LNCaP clone FGC (cell line): ENCODE measurements around the gene OXT.

ENCODE experiments used
- DNase-seq: peaks from one replicate; pipeline ENCODE4 v3.0.0-alpha.2; 2011; ENCODE audit warnings: low read depth
- H3K4me3 ChIP-seq: 2 replicates; pipeline ENCODE4 v1.5.1; 2011; ENCODE audit warnings: mild to moderate bottlenecking, low read depth, low read length, control low read depth
- CTCF ChIP-seq: IDR thresholded peaks from 2 replicates; pipeline ENCODE4 v1.5.1; 2012; ENCODE audit warnings: mild to moderate bottlenecking; ENCODE audit not compliant: control insufficient read depth, insufficient read depth; ENCODE audit errors: extremely low read depth

OXT gene

DNA sequence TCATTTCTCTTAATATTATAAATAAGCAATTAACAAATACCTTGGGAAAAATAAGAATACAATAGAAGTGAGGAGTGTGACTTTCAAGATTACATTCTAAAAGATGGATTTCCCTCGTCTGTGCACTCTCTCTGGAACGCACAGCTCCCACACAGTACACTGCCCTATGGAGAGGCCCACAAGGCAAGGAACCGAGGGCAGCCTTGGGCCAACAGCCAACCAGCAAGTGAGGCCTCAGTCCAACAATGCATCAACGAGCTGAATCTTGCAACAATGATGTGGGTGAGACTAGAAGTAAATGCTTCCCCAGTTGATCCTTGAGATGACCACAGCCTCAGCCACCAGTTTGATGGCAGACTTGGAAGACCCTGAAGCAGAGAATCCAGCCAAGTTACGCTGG lies 47.6 kb downstream of the OXT start:
- no peak overlapping the region for H3K4me3 ChIP-seq
- no peak for DNase-seq
- TF ChIP-seq CTCF, result no peak

DNA sequence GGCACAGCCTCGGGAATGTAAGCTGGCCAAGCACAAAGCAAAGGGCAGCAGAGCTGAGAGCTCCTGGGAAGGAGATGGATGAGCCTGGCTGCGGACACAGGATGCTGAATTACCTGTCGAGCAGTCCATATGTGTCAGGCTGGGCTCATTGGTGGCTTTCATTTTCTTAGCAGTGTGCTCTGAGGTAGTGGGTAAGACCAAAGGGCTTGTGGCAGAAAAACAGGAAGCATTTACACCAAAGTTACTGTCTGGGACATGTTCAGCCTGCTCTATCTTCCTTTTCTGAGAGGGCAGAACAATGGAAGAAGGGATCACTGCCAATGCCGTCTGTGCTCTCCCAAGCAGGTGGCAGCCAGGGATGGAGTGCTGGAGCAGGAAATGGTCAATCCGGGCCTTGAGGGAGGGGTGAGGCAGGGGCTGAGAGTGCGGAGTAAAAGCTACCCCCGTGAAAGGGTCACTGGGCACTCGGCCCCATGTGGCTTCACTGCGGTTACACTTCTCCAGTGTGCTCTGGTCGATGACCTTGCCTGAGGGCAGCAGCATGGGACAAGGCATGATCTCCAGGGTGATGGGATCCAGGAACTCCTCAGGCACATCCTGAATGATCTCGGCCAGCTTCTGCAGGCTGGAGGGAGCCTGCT lies 50.0 kb downstream of the OXT start:
- H3K4me3 ChIP-seq, result no peak overlapping the region
- TF ChIP-seq CTCF, result no peak
- no peak for DNase-seq
